ENCODE measurements around the gene NKIRAS2. TPM values are rescaled to one million over a fixed set of nuclear protein-coding genes. Genes with fewer than 3 reads are reported as not detected.
A peak's percentile ranks its signal among the peaks of the same experiment; 100 is the strongest.
"Not testable (repeated sequence)": the region's sequence is repeated elsewhere in the genome, so short reads cannot be mapped to it uniquely, and the experiment has no call there.

The NKIRAS2 gene
- polyA plus RNA-seq, 2 donors, result 28.8 to 32.5 TPM

DNA sequence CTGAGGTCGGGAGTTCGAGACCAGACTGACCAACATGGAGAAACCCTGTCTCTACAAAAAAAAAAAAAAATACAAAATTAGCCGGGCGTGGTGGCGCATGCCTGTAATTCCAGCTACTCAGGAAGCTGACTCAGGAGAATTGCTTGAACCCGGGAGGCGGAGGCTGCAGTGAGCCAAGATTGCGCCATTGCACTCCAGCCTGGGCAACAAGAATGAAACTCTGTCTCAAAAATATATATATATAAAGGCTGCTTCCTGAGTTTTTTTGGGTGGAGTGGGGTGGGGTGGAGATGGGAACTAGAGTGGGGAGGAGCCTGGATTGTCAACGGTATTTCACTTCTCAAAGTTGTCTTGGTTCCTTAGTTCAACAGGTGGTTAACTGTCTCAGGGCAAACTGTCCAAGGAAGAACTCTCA, 9.6 kb upstream of the NKIRAS2 start:
- H3K27ac ChIP-seq (ENCODE audit: low read depth in 2 of 2, low read length in 1 of 2), result peak overlapping the region; percentile 14 to 64
- not testable (repeated sequence) for H3K4me1 ChIP-seq (ENCODE audit: control insufficient read depth in 2 of 2, insufficient read depth in 2 of 2, low read length in 1 of 2); H3K27me3 ChIP-seq (ENCODE audit: control insufficient read depth in 1 of 2, insufficient read depth in 2 of 2, low read length in 2 of 2); H3K36me3 ChIP-seq (ENCODE audit: control insufficient read depth in 2 of 2, insufficient read depth in 2 of 2, low read length in 1 of 2); H3K9me3 ChIP-seq (ENCODE audit: control insufficient read depth in 2 of 2, insufficient read depth in 1 of 2, low read depth in 1 of 2, low read length in 1 of 2); H3K4me3 ChIP-seq (ENCODE audit: low read depth in 1 of 2, low read length in 2 of 2)
- WGBS, 2 donors, result 45 to 51% methylated on average over 9 of the region's 9 CpGs

DNA sequence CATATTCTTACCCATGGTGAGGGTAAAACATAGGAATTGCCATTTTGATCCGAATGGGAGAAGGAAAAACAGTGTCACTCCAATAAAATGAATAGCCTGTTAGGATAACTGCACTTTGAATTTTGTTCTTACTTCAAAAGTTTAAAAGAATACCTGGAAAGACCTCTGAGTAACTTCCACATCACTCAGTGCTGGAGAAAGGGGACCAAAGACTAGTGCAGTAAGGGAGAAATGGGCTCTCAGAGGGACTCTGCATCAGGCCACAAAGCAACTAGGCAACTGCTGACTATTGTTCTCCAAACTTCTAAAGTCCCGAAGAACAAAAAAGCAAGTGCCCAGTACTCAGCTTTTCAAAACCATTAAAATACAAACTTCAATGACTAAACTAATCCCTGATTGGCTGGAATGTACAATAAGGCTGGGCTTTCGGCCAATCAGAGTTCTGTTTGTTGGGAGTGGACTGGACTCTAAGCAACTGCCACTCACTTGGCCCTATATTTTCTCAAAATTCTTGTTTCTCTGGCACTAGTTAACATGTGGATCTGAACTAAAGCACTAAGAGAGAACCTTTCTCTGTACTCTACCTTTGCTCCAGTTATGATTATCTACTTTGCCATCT, 8.9 kb upstream of the NKIRAS2 start:
- 88 to 94% methylated on average over 3 of the region's 3 CpGs for WGBS, 2 donors
- Histone ChIP-seq H3K27me3 (ENCODE audit: control insufficient read depth in 1 of 2, insufficient read depth in 2 of 2, low read length in 2 of 2) (no peaks in the 10 kb centered on the region), H3K36me3 (ENCODE audit: control insufficient read depth in 2 of 2, insufficient read depth in 2 of 2, low read length in 1 of 2) (no peaks in the 10 kb centered on the region), H3K4me1 (ENCODE audit: control insufficient read depth in 2 of 2, insufficient read depth in 2 of 2, low read length in 1 of 2) (peaks cover 2% of the 10 kb centered on the region in 2 donors), H3K27ac (ENCODE audit: low read depth in 2 of 2, low read length in 1 of 2) (peak overlapping the region in 1 of 2 donors; percentile 14), H3K4me3 (ENCODE audit: low read depth in 1 of 2, low read length in 2 of 2) (no peak overlapping the region), H3K9me3 (ENCODE audit: control insufficient read depth in 2 of 2, insufficient read depth in 1 of 2, low read depth in 1 of 2, low read length in 1 of 2) (no peaks in the 10 kb centered on the region)

DNA sequence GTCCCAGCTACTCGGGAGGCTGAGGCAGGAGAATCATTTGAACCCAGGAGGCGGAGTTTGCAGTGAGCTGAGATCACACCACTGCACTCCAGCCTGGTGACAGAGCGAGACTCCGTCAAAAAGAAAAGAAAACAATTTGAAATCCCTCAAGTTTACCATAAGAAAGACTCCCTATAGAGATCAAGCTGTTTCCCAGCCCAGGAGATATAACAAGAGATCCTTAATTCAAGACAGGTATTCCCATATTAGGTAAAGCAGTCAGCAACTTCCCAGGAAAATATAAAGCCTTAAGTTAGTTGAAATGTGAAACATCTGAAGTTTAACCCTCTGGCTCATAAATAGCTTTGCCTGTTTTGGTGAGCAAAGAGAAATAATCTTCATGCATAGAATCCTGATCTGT, 7.5 kb upstream of the NKIRAS2 start:
- not testable (repeated sequence) for H3K27me3 ChIP-seq (ENCODE audit: control insufficient read depth in 1 of 2, insufficient read depth in 2 of 2, low read length in 2 of 2); H3K4me3 ChIP-seq (ENCODE audit: low read depth in 1 of 2, low read length in 2 of 2); H3K4me1 ChIP-seq (ENCODE audit: control insufficient read depth in 2 of 2, insufficient read depth in 2 of 2, low read length in 1 of 2); H3K27ac ChIP-seq (ENCODE audit: low read depth in 2 of 2, low read length in 1 of 2); H3K9me3 ChIP-seq (ENCODE audit: control insufficient read depth in 2 of 2, insufficient read depth in 1 of 2, low read depth in 1 of 2, low read length in 1 of 2); H3K36me3 ChIP-seq (ENCODE audit: control insufficient read depth in 2 of 2, insufficient read depth in 2 of 2, low read length in 1 of 2)
- WGBS, 2 donors, result 81% methylated on average over 4 of the region's 4 CpGs

DNA sequence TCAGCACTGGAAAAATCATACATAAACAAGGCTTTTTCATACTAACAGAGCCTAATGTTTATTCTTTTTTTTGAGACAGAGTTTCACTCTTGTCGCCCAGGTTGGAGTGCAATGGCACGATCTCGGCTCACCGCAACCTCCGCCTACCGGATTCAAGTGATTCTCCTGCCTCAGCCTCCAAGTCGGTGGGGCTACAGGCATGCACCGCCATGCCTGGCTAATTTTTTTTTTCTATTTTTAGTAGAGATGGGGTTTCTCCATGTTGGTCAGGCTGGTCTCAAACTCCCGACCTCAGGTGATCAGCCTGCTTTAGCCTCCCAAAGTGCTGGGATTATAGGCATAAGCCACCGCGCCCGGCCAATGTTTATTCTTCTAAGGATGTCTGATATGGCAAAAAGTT, 6.2 kb upstream of the NKIRAS2 start:
- H3K27ac ChIP-seq (ENCODE audit: low read depth in 2 of 2, low read length in 1 of 2); H3K9me3 ChIP-seq (ENCODE audit: control insufficient read depth in 2 of 2, insufficient read depth in 1 of 2, low read depth in 1 of 2, low read length in 1 of 2); H3K36me3 ChIP-seq (ENCODE audit: control insufficient read depth in 2 of 2, insufficient read depth in 2 of 2, low read length in 1 of 2); H3K27me3 ChIP-seq (ENCODE audit: control insufficient read depth in 1 of 2, insufficient read depth in 2 of 2, low read length in 2 of 2); H3K4me3 ChIP-seq (ENCODE audit: low read depth in 1 of 2, low read length in 2 of 2): not testable (repeated sequence)
- WGBS, 2 donors, result 89 to 92% methylated on average over 12 of the region's 12 CpGs
- peaks cover 2 to 11% of the 10 kb centered on the region in 2 donors for H3K4me1 ChIP-seq (ENCODE audit: control insufficient read depth in 2 of 2, insufficient read depth in 2 of 2, low read length in 1 of 2)

- WGBS, 2 donors, result 3 to 4% methylated on average over 12 of the region's 12 CpGs
- Histone ChIP-seq H3K27ac (ENCODE audit: low read depth in 2 of 2, low read length in 1 of 2) (peak overlapping the region; percentile 94 to 97), H3K9me3 (ENCODE audit: control insufficient read depth in 2 of 2, insufficient read depth in 1 of 2, low read depth in 1 of 2, low read length in 1 of 2) (no peaks in the 10 kb centered on the region), H3K4me3 (ENCODE audit: low read depth in 1 of 2, low read length in 2 of 2) (peak overlapping the region; percentile 97 to 99), H3K36me3 (ENCODE audit: control insufficient read depth in 2 of 2, insufficient read depth in 2 of 2, low read length in 1 of 2) (no peaks in the 10 kb centered on the region), H3K4me1 (ENCODE audit: control insufficient read depth in 2 of 2, insufficient read depth in 2 of 2, low read length in 1 of 2) (peaks cover 0 to 11% of the 10 kb centered on the region in 2 donors), H3K27me3 (ENCODE audit: control insufficient read depth in 1 of 2, insufficient read depth in 2 of 2, low read length in 2 of 2) (no peaks in the 10 kb centered on the region)
Measured at GRCh38 chr17:42016411-42016831, 3.5 kb upstream of the NKIRAS2 start.

- 0% methylated on average over 69 to 70 of the region's 70 CpGs for WGBS, 2 donors
- H3K27me3 ChIP-seq (ENCODE audit: control insufficient read depth in 1 of 2, insufficient read depth in 2 of 2, low read length in 2 of 2), result no peaks in the 10 kb centered on the region
- peak within 1 kb of the TSS; percentile 94 to 97 for H3K27ac ChIP-seq (ENCODE audit: low read depth in 2 of 2, low read length in 1 of 2)
- H3K9me3 ChIP-seq (ENCODE audit: control insufficient read depth in 2 of 2, insufficient read depth in 1 of 2, low read depth in 1 of 2, low read length in 1 of 2), result no peaks in the 10 kb centered on the region
- H3K4me1 ChIP-seq (ENCODE audit: control insufficient read depth in 2 of 2, insufficient read depth in 2 of 2, low read length in 1 of 2), result peaks cover 0 to 11% of the 10 kb centered on the region in 2 donors
- peaks cover 0 to 2% of the 10 kb centered on the region in 2 donors for H3K36me3 ChIP-seq (ENCODE audit: control insufficient read depth in 2 of 2, insufficient read depth in 2 of 2, low read length in 1 of 2)
- peak within 1 kb of the TSS; percentile 97 to 99 for H3K4me3 ChIP-seq (ENCODE audit: low read depth in 1 of 2, low read length in 2 of 2)
Measured at GRCh38 chr17:42016941-42017865, 2.7 kb upstream of the NKIRAS2 start, which contains the start of gene DNAJC7. Gene DNAJC7 (minus strand): TSS chr17:42017439. CDS start chr17:42017416, 23 bp downstream.

GRCh38 chr17:42017866-42018200, 2.1 kb upstream of the NKIRAS2 start:
- WGBS, 2 donors, result 4 to 6% methylated on average over 11 of the region's 11 CpGs
- Histone ChIP-seq H3K9me3 (ENCODE audit: control insufficient read depth in 2 of 2, insufficient read depth in 1 of 2, low read depth in 1 of 2, low read length in 1 of 2) (no peaks in the 10 kb centered on the region), H3K4me1 (ENCODE audit: control insufficient read depth in 2 of 2, insufficient read depth in 2 of 2, low read length in 1 of 2) (peaks cover 0 to 11% of the 10 kb centered on the region in 2 donors)

DNA sequence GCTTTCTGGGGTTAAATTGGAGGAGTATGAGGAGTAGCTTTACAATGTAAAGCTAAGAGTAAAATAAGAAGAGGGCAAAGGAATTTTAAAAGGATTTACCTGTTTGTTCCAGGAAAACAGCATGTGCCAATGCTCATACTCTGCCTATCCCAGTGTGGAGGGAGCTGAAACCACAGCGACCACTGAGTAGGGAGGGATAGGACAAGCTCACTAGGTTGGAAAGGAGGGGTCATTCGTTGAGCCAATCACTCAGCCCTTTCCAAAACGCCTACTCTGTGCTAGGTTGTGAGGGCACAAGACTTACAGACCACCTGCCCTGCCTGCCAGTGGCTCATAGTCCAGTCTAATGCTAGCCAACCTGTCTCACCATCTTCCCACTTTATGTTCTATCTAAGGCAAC, 1.6 kb upstream of the NKIRAS2 start:
- H3K9me3 ChIP-seq (ENCODE audit: control insufficient read depth in 2 of 2, insufficient read depth in 1 of 2, low read depth in 1 of 2, low read length in 1 of 2), result no peaks in the 10 kb centered on the region
- peaks cover 0 to 9% of the 10 kb centered on the region in 2 donors for H3K36me3 ChIP-seq (ENCODE audit: control insufficient read depth in 2 of 2, insufficient read depth in 2 of 2, low read length in 1 of 2)
- H3K27ac ChIP-seq (ENCODE audit: low read depth in 2 of 2, low read length in 1 of 2), result peak overlapping the region in 1 of 2 donors; percentile 94
- 38% methylated on average over 3 of the region's 3 CpGs for WGBS, 2 donors
- peak overlapping the region in 1 of 2 donors; percentile 99 for H3K4me3 ChIP-seq (ENCODE audit: low read depth in 1 of 2, low read length in 2 of 2)
- H3K4me1 ChIP-seq (ENCODE audit: control insufficient read depth in 2 of 2, insufficient read depth in 2 of 2, low read length in 1 of 2), result peaks cover 0 to 11% of the 10 kb centered on the region in 2 donors
- H3K27me3 ChIP-seq (ENCODE audit: control insufficient read depth in 1 of 2, insufficient read depth in 2 of 2, low read length in 2 of 2), result no peaks in the 10 kb centered on the region

More at GRCh38 chr17:42017866-42018200, 2.1 kb upstream of the NKIRAS2 start:
- peak overlapping the region; percentile 94 to 97 for H3K27ac ChIP-seq (ENCODE audit: low read depth in 2 of 2, low read length in 1 of 2)
- peaks cover 0 to 5% of the 10 kb centered on the region in 2 donors for H3K36me3 ChIP-seq (ENCODE audit: control insufficient read depth in 2 of 2, insufficient read depth in 2 of 2, low read length in 1 of 2)
- no peaks in the 10 kb centered on the region for H3K27me3 ChIP-seq (ENCODE audit: control insufficient read depth in 1 of 2, insufficient read depth in 2 of 2, low read length in 2 of 2)
- H3K4me3 ChIP-seq (ENCODE audit: low read depth in 1 of 2, low read length in 2 of 2), result peak overlapping the region; percentile 97 to 99

DNA sequence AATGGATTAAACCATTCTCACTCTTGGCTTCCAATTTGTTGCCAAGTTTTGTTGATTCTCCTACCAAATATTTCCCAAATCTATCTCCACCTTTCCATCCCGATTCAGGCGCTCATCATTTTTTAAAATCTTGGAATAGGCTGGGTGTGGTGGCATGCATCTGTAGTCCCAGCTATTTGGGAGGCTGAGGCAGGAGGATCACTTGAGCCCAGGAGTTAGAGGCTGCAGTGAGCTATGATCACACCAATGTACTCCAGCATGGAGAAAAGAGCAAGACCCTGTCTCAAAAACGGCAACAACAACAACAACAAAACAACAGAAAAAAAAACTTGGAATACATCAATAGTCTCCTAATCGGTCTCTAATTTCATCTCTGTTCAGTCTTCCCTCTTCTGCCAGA, 902 bp upstream of the NKIRAS2 start:
- no peak overlapping the region for H3K4me3 ChIP-seq (ENCODE audit: low read depth in 1 of 2, low read length in 2 of 2)
- no peaks in the 10 kb centered on the region for H3K9me3 ChIP-seq (ENCODE audit: control insufficient read depth in 2 of 2, insufficient read depth in 1 of 2, low read depth in 1 of 2, low read length in 1 of 2)
- H3K4me1 ChIP-seq (ENCODE audit: control insufficient read depth in 2 of 2, insufficient read depth in 2 of 2, low read length in 1 of 2), result peaks cover 0 to 14% of the 10 kb centered on the region in 2 donors
- no peaks in the 10 kb centered on the region for H3K27me3 ChIP-seq (ENCODE audit: control insufficient read depth in 1 of 2, insufficient read depth in 2 of 2, low read length in 2 of 2)
- 92 to 93% methylated on average over 4 of the region's 4 CpGs for WGBS, 2 donors
- H3K36me3 ChIP-seq (ENCODE audit: control insufficient read depth in 2 of 2, insufficient read depth in 2 of 2, low read length in 1 of 2), result peaks cover 0 to 15% of the 10 kb centered on the region in 2 donors
- H3K27ac ChIP-seq (ENCODE audit: low read depth in 2 of 2, low read length in 1 of 2), result no peak overlapping the region
